Measurements from ENCODE around the gene LRRC37A3.
"Not testable (repeated sequence)": the region's sequence is repeated elsewhere in the genome, so short reads cannot be mapped to it uniquely, and the experiment has no call there.

The LRRC37A3 gene

GRCh38 chr17:64847504-64848466 is 71.5 kb downstream of the LRRC37A3 start:
- DNase-seq (ENCODE audit: extremely low read depth, low read depth) = peak; percentile 2
- TF ChIP-seq CTCF (IDR thresholded peaks at IDR 0.05; ENCODE audit: low read depth, low read length) = peak; percentile 48

- DNase-seq (ENCODE audit: extremely low read depth, low read depth) = not testable (repeated sequence)
Observed at GRCh38 chr17:64846892-64847291, 72.4 kb downstream of the LRRC37A3 start.

- DNase-seq (ENCODE audit: extremely low read depth, low read depth) = not testable (repeated sequence)
Observed at GRCh38 chr17:64843918-64844317, 75.4 kb downstream of the LRRC37A3 start.

- not testable (repeated sequence) for DNase-seq (ENCODE audit: extremely low read depth, low read depth)
Observed at GRCh38 chr17:64842900-64843299, 76.4 kb downstream of the LRRC37A3 start.

- DNase-seq (ENCODE audit: extremely low read depth, low read depth) = not testable (repeated sequence)
Observed at GRCh38 chr17:64840960-64841359, 78.3 kb downstream of the LRRC37A3 start.

GRCh38 chr17:64838513-64838912 is 80.8 kb downstream of the LRRC37A3 start:
- not testable (repeated sequence) for DNase-seq (ENCODE audit: extremely low read depth, low read depth)

- peak; percentile 37 for DNase-seq (ENCODE audit: extremely low read depth, low read depth)
Observed at GRCh38 chr17:64837018-64837761, 82.1 kb downstream of the LRRC37A3 start.

- not testable (repeated sequence) for DNase-seq (ENCODE audit: extremely low read depth, low read depth)
Observed at GRCh38 chr17:64836623-64837017, 82.7 kb downstream of the LRRC37A3 start.

- DNase-seq (ENCODE audit: extremely low read depth, low read depth) = peak; percentile 15
Observed at GRCh38 chr17:64834060-64834459, 85.2 kb downstream of the LRRC37A3 start.

GRCh38 chr17:64830631-64831040 is 88.6 kb downstream of the LRRC37A3 start:
- DNase-seq (ENCODE audit: extremely low read depth, low read depth) = not testable (repeated sequence)

GRCh38 chr17:64829824-64830630 is 89.3 kb downstream of the LRRC37A3 start:
- DNase-seq (ENCODE audit: extremely low read depth, low read depth) = not testable (repeated sequence)

- DNase-seq (ENCODE audit: extremely low read depth, low read depth) = not testable (repeated sequence)
Observed at GRCh38 chr17:64829068-64829467, 90.2 kb downstream of the LRRC37A3 start.

GRCh38 chr17:64818904-64819303 is 100.4 kb downstream of the LRRC37A3 start:
- not testable (repeated sequence) for DNase-seq (ENCODE audit: extremely low read depth, low read depth)

GRCh38 chr17:64815833-64816198 is 103.5 kb downstream of the LRRC37A3 start:
- DNase-seq (ENCODE audit: extremely low read depth, low read depth) = not testable (repeated sequence)

- DNase-seq (ENCODE audit: extremely low read depth, low read depth) = not testable (repeated sequence)
Observed at GRCh38 chr17:64814993-64815832, 104.1 kb downstream of the LRRC37A3 start.

- peak; percentile 4 for DNase-seq (ENCODE audit: extremely low read depth, low read depth)
Observed at GRCh38 chr17:64808178-64808977, 110.9 kb downstream of the LRRC37A3 start.
